ENCODE results near the gene TOX3. TPM values are rescaled to one million over a fixed set of nuclear protein-coding genes. Genes with fewer than 3 reads are reported as not detected.

TOX3 gene
- total RNA-seq, 1 experiment from 2014 or later: 29.4 TPM

- no peak overlapping the region for H3K4me3 Mint-ChIP-seq (ENCODE audit: low read depth, unreplicated experiment)
- no peak for DNase-seq
- BruUV-seq (replicated peaks): no TSS peak
- H3K27ac Mint-ChIP-seq (ENCODE audit: unreplicated experiment): no peak overlapping the region
- no peaks in the 10 kb centered on the region for H3K4me1 Mint-ChIP-seq (ENCODE audit: low read depth, unreplicated experiment)
- H3K9me3 Mint-ChIP-seq (ENCODE audit: low read depth, unreplicated experiment): no peaks in the 10 kb centered on the region
- no peaks in the 10 kb centered on the region for H3K27me3 Mint-ChIP-seq (ENCODE audit: unreplicated experiment)
- intact Hi-C loops (cut with micrococcal nuclease; ENCODE audit: unreplicated experiment): no loop called here
- no peak for TF ChIP-seq CTCF (IDR thresholded peaks at IDR 0.05; ENCODE audit: unreplicated experiment)
- H3K36me3 Mint-ChIP-seq (ENCODE audit: insufficient read depth, unreplicated experiment): peaks cover 10% of the 10 kb centered on the region
- CTCF ChIA-PET: no interaction called here
Measured at GRCh38 chr16:52434224-52434623, 112.7 kb downstream of the TOX3 start.

- CTCF ChIA-PET: interaction anchor here (0.7 kb wide), 1 partner anchor 1769 kb away, joined by 3 read pairs; no protein-coding TSS in a partner anchor
- intact Hi-C loops (cut with micrococcal nuclease; ENCODE audit: unreplicated experiment): no loop called here
- no TSS peak for BruUV-seq (replicated peaks)
- H3K4me3 Mint-ChIP-seq (ENCODE audit: low read depth, unreplicated experiment): no peak overlapping the region
- H3K4me1 Mint-ChIP-seq (ENCODE audit: low read depth, unreplicated experiment): peaks cover 2% of the 10 kb centered on the region
- no peaks in the 10 kb centered on the region for H3K9me3 Mint-ChIP-seq (ENCODE audit: low read depth, unreplicated experiment)
- no peak for TF ChIP-seq CTCF (IDR thresholded peaks at IDR 0.05; ENCODE audit: unreplicated experiment)
- no peaks in the 10 kb centered on the region for H3K27me3 Mint-ChIP-seq (ENCODE audit: unreplicated experiment)
- DNase-seq: no peak
- no peak overlapping the region for H3K27ac Mint-ChIP-seq (ENCODE audit: unreplicated experiment)
- peaks cover 4% of the 10 kb centered on the region for H3K36me3 Mint-ChIP-seq (ENCODE audit: insufficient read depth, unreplicated experiment)
Measured at GRCh38 chr16:52433643-52434042, 113.3 kb downstream of the TOX3 start.

GRCh38 chr16:52424591-52424990 lies 122.4 kb downstream of the TOX3 start:
- Mint-ChIP-seq H3K36me3 (ENCODE audit: insufficient read depth, unreplicated experiment) (no peaks in the 10 kb centered on the region), H3K4me1 (ENCODE audit: low read depth, unreplicated experiment) (peaks cover 8% of the 10 kb centered on the region), H3K9me3 (ENCODE audit: low read depth, unreplicated experiment) (no peaks in the 10 kb centered on the region), H3K27ac (ENCODE audit: unreplicated experiment) (no peak overlapping the region), H3K27me3 (ENCODE audit: unreplicated experiment) (no peaks in the 10 kb centered on the region), H3K4me3 (ENCODE audit: low read depth, unreplicated experiment) (no peak overlapping the region)
- DNase-seq: no peak
- CTCF ChIA-PET: no interaction called here
- no TSS peak for BruUV-seq (replicated peaks)
- intact Hi-C loops (cut with micrococcal nuclease; ENCODE audit: unreplicated experiment): no loop called here
- no peak for TF ChIP-seq CTCF (IDR thresholded peaks at IDR 0.05; ENCODE audit: unreplicated experiment)

GRCh38 chr16:52422307-52422706 lies 124.6 kb downstream of the TOX3 start:
- H3K27me3 Mint-ChIP-seq (ENCODE audit: unreplicated experiment): no peaks in the 10 kb centered on the region
- peaks cover 6% of the 10 kb centered on the region for H3K9me3 Mint-ChIP-seq (ENCODE audit: low read depth, unreplicated experiment)
- CTCF ChIA-PET: no interaction called here
- no peak for DNase-seq
- intact Hi-C loops (cut with micrococcal nuclease; ENCODE audit: unreplicated experiment): no loop called here
- no peak for TF ChIP-seq CTCF (IDR thresholded peaks at IDR 0.05; ENCODE audit: unreplicated experiment)
- no peaks in the 10 kb centered on the region for H3K36me3 Mint-ChIP-seq (ENCODE audit: insufficient read depth, unreplicated experiment)
- no peaks in the 10 kb centered on the region for H3K4me1 Mint-ChIP-seq (ENCODE audit: low read depth, unreplicated experiment)
- no peak overlapping the region for H3K27ac Mint-ChIP-seq (ENCODE audit: unreplicated experiment)
- H3K4me3 Mint-ChIP-seq (ENCODE audit: low read depth, unreplicated experiment): no peak overlapping the region
- no TSS peak for BruUV-seq (replicated peaks)
